ENCODE data around the gene DAAM2. TPM values are rescaled to one million over a fixed set of nuclear protein-coding genes. Genes with fewer than 3 reads are reported as not detected.
A peak's percentile ranks its signal among the peaks of the same experiment; 100 is the strongest.

DAAM2 gene
- total RNA-seq, 1 experiment from 2014 or later, result 1.6 TPM

DNA sequence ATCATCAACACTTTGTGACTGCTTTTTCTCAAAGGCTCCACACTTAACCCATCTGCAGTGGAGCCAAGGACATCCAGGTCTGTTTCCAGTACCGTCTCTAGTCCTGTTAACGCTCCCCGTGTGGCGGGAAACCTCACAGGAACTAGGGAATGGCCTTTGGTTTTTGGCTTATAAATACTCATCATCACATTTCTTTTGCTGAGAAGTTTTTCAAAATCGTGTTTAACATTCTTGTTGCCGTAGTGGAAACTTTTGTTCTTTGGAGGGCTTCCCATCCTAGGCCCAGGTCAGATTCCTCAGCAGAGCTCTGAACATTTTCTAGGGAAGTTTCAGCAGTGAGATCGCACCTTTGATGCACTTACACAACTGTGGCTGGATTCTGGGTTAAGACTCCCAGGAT is 24.6 kb downstream of the DAAM2 start:
- DNase-seq (ENCODE audit: low read depth), result no peak

DNA sequence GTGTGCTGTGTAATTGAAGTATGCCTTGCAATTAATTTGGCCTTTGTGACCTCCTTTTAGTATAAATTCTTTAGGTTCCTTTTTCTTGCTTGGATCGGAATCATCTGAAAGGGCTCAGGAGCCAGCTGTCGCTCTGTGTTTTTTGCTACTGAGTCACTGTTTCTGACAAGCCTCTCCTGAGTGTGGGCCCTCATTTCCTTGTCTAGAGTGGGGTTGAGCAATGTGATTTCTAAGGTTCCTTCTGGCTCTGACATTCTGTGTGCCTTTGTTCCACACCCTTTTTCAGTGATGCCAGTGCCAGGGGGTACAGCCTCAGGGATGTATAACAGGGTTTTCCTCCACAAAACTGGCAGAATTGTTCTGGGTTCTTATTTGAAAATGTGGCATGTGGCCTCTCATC is 26.5 kb downstream of the DAAM2 start:
- no peak for DNase-seq (ENCODE audit: low read depth)

DNA sequence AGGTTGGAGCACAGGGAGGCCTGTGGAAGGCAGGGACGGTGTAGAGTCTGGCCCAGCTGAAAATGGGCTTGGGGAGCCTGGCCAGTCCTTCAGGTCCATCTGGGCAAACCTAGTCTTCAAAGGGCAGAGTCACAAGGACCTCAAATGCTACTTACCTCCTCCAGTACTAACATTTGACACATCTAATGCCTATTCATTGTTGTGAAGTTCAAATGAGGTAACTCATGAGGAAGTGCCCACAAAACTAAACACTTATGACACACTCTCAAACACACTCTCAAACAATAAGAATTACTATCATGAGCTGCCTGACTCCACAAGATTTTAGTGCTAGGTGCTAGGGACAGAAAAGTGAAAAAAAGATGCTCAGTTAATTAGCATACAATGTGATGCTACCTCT is 27.1 kb downstream of the DAAM2 start:
- no peak for DNase-seq (ENCODE audit: low read depth)

DNA sequence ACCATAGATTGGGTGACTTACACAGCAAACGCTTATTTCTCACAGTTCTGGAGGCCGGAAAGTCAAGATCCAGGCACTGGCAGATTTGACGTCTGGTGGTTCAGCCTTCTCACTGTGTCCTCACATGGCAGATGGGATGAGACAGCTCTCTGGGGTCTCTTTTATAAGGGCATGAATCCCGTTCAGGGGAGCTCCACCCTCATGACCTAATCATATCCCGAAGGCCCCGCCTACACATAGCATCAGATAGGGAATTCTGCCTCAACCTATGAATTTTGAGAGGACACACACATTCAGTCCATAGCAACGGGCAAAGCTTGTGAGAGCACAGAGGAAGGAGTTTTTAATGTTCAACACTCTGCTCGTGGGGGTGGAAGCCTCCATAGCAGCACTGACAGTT is 27.5 kb downstream of the DAAM2 start:
- no peak for DNase-seq (ENCODE audit: low read depth)

GRCh38 chr6:39820553-39820952 is 28.4 kb downstream of the DAAM2 start:
- DNase-seq (ENCODE audit: low read depth), result no peak

- no peak for DNase-seq (ENCODE audit: low read depth)
Measured at GRCh38 chr6:39821046-39821740, 29.0 kb downstream of the DAAM2 start.

DNA sequence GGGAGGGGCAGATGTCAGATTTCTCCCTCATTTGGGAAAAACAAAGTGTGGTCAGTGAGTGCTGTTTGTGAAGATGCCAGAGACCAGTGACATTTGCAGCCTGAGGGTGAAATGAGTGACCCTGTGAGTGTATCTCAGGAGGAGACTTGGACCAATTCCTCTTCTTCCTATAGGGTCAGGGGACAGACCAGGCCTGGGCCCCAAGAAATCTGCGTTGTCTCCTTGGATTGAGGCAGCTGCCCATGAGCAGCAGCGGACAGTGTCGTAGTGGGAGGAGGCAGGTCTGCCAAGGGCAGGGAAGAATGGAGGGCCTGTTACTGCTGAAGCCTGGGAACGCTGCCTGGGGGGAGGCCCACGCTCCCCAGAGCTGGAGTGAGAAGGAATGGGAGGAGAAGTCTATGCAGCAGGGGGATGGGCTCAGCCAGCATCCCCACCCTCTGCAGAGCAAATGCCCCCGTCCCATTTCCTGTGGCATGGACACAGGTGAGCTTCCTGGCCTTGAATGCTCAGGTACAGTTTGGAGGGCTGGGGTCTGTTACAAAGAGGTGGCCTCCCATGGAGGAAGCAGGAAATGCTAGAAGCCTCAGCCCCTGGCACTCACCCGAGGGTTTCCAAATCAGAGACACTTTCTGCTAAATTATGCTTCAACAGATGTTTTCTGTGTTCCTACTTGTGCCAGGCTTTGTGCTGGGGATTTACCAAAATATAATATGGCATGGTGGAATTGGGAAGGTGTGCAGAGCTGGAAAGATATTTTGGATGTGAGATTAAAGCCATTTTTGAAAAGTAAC is 29.8 kb downstream of the DAAM2 start:
- DNase-seq (ENCODE audit: low read depth), result no peak

DNA sequence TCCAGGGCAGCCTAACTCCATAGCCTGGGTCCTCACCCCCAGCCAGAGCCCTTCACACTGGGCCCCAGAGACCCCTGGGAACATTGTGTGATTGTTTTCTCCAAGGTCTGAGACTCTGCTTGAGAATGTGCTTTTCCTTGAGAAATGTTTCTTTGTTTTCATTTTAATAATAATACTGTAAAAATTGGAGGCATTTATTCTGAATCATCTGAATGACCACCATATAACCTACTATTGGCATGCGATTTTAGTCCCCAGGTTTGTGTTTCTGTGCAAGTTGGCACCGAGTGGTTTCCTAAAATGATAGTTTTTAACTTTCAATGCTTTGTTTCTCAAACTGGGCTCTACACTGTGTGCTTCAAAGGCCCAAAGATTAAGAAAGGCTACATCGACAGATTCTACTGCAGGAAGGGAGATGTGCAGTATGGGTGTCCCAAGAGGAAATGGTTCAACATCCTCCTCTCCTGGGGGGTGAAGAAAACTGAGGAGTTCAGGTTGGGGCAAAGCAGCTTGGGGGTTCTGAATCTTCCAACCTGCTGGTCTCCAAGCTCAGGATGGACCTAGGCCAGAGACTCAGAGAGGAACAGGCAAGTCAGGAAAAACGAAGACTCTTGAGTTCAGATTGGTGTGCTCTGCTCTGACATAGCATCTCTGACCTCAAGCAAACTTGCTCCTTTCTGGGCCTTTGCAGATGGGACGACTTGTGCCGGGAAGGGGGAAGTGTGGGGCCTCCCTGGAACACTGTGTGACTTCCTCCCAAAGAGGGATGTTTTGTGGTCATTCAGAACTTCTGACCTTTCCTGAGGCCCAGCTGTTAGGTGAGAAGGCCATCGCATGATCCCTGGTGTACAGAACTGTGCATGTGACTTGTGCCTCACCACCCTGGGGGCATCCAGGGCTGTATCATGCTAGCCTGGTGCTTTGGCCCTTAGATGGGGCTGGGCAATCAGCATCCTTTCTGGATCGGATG is 31.0 kb downstream of the DAAM2 start:
- no peak for DNase-seq (ENCODE audit: low read depth)

GRCh38 chr6:39824030-39824926 is 32.1 kb downstream of the DAAM2 start:
- no peak for DNase-seq (ENCODE audit: low read depth)

GRCh38 chr6:39829331-39829730 is 37.2 kb downstream of the DAAM2 start:
- no peak for DNase-seq (ENCODE audit: low read depth)

DNA sequence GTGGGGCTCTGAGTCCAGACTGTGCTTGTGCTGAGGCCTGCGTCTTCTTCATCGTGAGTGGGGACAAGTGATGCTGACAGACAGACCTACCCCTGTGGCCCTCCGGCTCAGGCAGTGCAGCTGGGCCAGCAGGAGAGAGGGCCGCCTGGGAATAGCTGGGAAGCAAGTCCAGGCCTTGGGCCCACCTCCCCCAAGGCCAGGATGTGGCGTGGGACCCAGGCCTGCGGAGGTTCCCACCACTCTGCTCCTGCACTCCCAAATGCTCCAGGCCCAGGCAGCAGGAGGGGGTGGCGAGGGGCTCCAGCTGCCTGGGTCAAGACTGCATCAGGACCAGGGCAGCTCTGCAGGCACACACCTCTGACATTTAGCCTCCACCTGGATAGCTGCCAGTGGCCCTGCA is 38.3 kb downstream of the DAAM2 start:
- DNase-seq (ENCODE audit: low read depth), result no peak

GRCh38 chr6:39831701-39832100 is 39.5 kb downstream of the DAAM2 start:
- DNase-seq (ENCODE audit: low read depth), result no peak

DNA sequence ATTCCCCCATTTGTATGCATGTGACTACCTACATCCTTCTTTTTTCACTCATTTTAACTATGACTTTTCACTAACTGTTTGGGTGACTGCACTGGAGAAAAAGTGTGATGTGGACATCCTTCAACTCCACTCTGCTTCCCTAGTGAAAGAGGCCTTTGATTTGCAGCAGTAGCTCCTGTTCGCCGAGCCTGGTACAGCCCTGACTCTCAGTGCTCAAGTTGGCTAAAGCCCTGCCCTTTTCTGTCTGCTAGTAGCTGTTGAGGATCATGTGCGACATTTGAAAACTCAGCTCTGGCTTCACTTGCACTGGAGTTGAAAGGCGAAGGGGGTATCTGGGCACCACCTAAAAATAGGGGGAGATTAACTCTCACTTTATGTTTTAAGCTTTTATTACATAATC is 42.1 kb downstream of the DAAM2 start:
- DNase-seq (ENCODE audit: low read depth), result no peak

GRCh38 chr6:39834866-39835265 is 42.7 kb downstream of the DAAM2 start:
- DNase-seq (ENCODE audit: low read depth), result no peak

DNA sequence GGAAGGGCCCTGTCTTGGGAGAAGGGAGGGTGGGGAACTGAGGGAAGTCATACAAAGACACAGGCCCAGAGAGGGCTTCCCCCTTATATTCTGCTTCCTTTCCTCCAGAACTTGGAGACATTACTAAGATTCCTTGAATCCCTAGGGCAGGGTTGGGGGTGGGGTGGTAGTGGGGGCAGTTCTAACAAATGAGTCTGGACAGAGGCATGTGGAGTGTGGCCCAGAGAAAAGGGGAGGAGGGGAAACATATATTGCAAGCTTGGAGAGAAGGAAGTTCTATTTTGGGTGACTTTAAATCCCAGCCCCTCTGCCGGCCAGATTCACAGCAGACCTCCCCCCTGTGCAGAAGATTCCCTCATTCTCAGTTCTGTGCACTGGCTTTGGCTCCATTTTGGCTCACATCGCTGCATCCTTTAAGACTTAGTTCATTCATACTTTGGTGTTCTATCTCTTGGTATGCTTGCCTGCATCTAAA is 43.7 kb downstream of the DAAM2 start:
- DNase-seq (ENCODE audit: low read depth), result no peak

DNA sequence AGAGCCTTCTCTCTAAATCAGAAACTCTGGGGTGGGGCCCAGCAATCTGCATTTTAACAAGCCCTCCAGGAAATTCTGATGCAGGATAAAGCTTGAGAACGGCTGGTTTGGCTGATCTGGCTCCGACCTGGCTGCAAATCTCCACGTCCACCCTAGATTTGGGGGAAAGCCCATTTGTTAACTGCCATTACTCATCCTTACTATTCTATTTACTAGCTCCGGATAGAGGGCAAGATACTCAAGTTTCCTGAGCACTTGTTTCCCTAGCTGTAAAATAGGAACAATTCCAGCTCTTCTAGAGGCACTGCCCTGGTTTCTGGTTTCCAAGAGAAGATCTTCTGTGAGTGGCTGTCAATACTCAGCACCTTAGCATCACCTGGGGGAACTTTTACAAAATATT is 44.4 kb downstream of the DAAM2 start:
- DNase-seq (ENCODE audit: low read depth), result no peak

DNA sequence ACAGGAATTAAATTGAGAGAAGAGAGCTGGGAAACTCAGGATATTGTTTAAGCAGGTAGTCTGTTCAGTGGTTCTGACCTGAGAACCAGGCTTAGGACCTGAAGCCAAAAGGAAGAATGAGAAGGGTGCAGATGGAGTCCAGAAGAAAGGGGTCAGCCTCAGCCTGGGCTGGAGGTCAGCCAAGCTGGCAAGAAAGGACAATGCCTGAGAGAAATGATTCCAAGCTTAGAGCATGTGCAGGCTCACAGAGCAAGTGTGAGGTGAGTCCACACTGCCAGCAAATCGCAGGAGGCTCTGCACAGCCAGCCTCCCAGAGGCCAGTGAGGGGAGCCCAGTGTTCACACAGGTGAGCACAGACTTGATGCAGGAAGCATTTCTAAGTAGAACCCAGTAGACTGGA is 47.3 kb downstream of the DAAM2 start:
- no peak for DNase-seq (ENCODE audit: low read depth)

GRCh38 chr6:39840781-39841180 is 48.6 kb downstream of the DAAM2 start:
- DNase-seq (ENCODE audit: low read depth), result no peak

- DNase-seq (ENCODE audit: low read depth), result peak; percentile 10
Measured at GRCh38 chr6:39841291-39841690, 49.1 kb downstream of the DAAM2 start.

DNA sequence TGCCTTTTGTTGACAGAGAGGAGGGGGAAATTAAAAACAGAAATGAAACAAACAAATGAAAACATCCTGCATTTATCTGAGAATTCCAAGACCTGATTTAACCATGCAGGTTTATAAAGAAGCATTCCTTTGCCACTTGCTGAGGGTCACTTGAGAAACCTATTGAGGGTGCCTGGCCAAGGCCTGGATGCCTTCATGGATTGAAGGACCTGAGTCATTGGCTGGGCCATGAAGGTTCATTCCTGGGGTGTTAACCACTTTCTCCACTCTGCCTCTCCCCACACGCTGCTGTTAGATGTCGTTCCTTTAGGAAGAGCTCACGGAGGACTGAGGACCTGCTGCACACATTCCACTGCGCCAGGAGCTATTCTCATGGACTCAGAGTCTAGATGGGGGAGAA is 49.7 kb downstream of the DAAM2 start:
- no peak for DNase-seq (ENCODE audit: low read depth)
